Skeletal muscle tissue (tissue), 4 donors: Measurements from ENCODE around the gene C1orf50. TPM values are rescaled to one million over a fixed set of nuclear protein-coding genes. Genes with fewer than 3 reads are reported as not detected.
A peak's percentile ranks its signal among the peaks of the same experiment; 100 is the strongest.

Experiments used
- H3K27ac ChIP-seq: one replicate; pipeline ENCODE4 v1.7.0; 2013; ENCODE audit warnings: mild to moderate bottlenecking, low read depth, low read length, inconsistent platforms
- H3K27me3 ChIP-seq, 3 donors: one replicate each; pipeline ENCODE4 v1.7.0; 2013; ENCODE audit warnings: low read length in 3 of 3; ENCODE audit not compliant: control insufficient read depth in 3 of 3, insufficient read depth in 3 of 3
- H3K36me3 ChIP-seq, 3 donors: one replicate each; pipeline ENCODE4 v1.7.0; 2013; ENCODE audit warnings: low read length in 3 of 3; ENCODE audit not compliant: control insufficient read depth in 3 of 3, insufficient read depth in 3 of 3
- H3K4me1 ChIP-seq, 3 donors: one replicate each; pipeline ENCODE4 v1.7.0; 2013; ENCODE audit warnings: low read length in 3 of 3, mild to moderate bottlenecking in 3 of 3; ENCODE audit not compliant: control insufficient read depth in 3 of 3, insufficient read depth in 3 of 3
- H3K4me3 ChIP-seq, 3 donors: one replicate each; pipeline ENCODE4 v1.7.0; 2013; ENCODE audit warnings: low read length in 3 of 3
- H3K9ac ChIP-seq, 3 donors: one replicate each; pipeline ENCODE4 v1.7.0; 2013; ENCODE audit warnings: low read length in 3 of 3, mild to moderate bottlenecking in 3 of 3, moderate library complexity in 2 of 3, low read depth in 1 of 3
- H3K9me3 ChIP-seq, 3 donors: one replicate each; pipeline ENCODE4 v1.7.0; 2013; ENCODE audit warnings: low read length in 3 of 3; ENCODE audit not compliant: control insufficient read depth in 3 of 3
- total RNA-seq: library from RNA; depleted of rRNA; stranded (reverse); fragments of >200 nt; gene quantifications from one replicate; pipeline ENCODE4 v1.2.3, GENCODE V29; 2014
- donor health status: Osteomylitis.

C1orf50 gene
- total RNA-seq, 1 donor from 2014 or later: 5.7 TPM

DNA sequence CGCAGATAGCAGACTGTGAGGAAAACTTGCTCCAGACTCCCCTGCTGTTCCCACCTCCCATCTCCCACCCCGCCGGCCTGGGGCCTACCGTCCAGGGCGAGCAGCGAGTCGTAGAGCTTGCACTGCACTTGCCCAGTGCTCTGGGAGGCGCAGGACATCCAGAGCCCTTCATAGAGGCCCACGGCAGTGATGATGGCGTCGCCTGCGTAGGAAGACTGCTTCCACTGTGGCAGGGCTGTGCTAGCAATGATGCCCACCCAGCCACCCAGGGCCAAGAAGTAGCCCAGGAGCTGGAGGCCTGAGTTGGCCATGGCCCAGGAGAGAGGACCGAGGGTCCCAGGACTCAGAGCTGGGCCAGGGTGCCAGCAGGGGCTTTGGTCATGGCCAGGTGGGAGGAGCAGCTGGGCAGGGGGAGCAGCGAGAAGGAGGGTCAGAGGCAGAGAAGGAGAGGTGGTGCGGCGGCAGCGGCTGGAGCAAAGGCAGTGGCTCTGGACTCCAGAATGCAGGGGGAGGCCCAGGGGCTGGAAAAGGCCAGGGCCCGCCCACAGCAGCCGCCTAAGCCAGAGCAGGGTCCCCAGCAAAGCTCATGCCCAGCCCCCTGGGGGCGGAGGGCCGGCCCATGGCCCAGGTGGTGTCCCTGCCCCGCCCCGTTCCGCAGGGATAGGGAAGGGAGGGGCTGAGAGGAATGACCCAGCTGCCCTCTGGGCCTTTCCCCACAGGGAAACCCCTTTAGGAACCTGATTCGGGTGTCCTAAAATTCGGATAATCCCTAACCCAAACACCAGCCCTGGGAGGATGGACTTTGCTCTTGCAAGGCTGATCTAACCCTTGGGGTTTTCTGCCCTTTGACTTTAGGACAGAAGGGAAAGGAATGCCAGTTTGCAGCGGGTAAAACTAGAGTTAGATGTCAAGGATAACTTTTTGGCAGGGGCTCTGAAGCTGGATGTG lies 27.0 kb upstream of the C1orf50 start, which contains the start of gene CLDN19:
TSS of gene CLDN19 (minus strand) at position 484 of the 948 bp plus-strand sequence. CDS start at position 311, 173 bp downstream.
- Histone ChIP-seq H3K9me3 (no peaks in the 10 kb centered on the region), H3K9ac (peak within 1 kb of the TSS in 1 of 3 donors; percentile 25), H3K4me1 (peaks cover 0 to 12% (median 2%) of the 10 kb centered on the region in 3 donors), H3K27ac (no peak within 1 kb of the TSS), H3K4me3 (no peak within 1 kb of the TSS), H3K27me3 (no peaks in the 10 kb centered on the region), H3K36me3 (no peaks in the 10 kb centered on the region)

DNA sequence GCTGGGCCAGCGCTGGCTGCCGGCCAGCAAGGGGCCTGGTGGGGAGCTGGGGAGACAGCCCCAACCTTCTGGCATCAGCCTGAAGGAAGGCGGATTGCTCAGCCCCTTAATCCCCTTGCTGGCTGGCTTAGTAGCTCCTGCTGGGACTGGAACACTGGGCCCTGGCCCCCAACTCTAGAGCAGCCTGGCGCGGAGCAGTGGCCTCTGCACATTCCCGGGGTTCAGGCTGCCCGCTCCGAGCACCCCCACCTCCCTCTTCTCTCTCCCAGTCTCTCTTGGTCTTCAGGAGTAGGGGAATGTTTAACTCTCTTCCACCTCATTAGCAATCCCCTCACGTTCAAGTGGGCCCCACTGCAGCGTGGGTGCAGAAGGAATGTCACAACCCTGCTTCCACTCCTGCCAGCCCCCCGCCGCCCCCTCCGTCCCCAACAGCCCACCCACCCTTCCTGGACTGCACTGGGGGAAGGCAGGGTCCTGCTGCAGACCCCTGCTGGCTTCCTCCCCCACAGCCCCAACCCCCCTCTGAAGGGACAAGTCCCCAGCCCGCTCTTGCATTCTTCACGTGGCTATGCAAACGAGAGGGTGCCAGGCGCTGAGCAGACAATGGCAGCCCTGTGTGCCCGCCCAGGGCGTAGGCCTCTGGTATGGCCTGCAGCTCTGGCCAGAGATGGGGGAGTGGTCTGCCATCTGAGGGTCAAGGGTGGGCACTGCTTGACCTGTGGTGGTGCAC lies 26.0 kb upstream of the C1orf50 start:
- Histone ChIP-seq H3K4me3 (no peak overlapping the region), H3K36me3 (peaks cover 4 to 6% (median 5%) of the 10 kb centered on the region in 3 donors), H3K27me3 (no peaks in the 10 kb centered on the region), H3K4me1 (peaks cover 0 to 12% (median 2%) of the 10 kb centered on the region in 3 donors), H3K9me3 (no peaks in the 10 kb centered on the region), H3K9ac (no peak overlapping the region), H3K27ac (no peak overlapping the region)

DNA sequence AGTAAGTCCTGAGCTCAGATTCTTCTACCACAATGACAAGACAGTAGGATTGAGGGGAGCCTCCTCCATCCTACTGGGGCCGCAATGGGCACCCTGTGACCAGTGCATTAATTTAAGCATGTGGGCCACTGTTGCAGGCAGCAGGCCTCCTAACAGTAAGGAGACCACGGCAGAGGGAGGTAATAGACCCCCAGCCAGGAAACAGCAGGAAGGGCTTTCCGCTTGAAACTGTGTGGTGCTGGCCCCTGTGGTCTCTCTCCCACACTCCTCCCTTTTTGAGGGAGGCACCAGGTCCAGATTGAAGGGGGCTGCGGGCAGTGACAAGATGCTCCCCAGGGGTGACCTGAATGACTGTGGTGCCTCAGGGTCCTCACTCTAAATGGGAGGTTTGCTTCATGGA lies 25.3 kb upstream of the C1orf50 start:
- Histone ChIP-seq H3K27ac (no peak overlapping the region), H3K4me1 (peaks cover 0 to 8% (median 2%) of the 10 kb centered on the region in 3 donors), H3K9me3 (no peaks in the 10 kb centered on the region), H3K4me3 (no peak overlapping the region), H3K36me3 (peaks cover 7 to 12% (median 12%) of the 10 kb centered on the region in 3 donors), H3K27me3 (no peaks in the 10 kb centered on the region), H3K9ac (no peak overlapping the region)

DNA sequence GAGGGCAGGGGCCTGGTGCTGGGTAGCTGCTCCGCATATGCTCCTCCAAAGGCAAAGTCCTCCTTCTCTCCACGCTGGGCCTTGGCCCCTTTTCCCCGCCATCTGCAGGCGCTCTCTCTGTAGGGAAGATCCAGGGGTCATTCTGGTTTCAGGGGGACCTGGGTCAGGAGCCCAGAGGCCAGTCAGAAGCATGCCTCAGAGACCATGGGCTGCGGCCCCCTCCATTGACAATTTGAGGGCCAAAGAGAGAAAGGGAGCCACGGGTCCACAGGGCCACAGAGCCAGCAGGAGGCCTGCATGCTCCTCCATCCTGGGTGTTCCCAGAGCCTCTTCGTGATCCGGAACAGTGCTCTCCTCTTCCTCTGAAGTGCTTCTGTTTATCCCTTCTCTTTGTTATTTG lies 24.9 kb upstream of the C1orf50 start:
- Histone ChIP-seq H3K27me3 (no peaks in the 10 kb centered on the region), H3K36me3 (peaks cover 7 to 16% (median 16%) of the 10 kb centered on the region in 3 donors), H3K9me3 (no peaks in the 10 kb centered on the region), H3K4me1 (peaks cover 0 to 3% (median under 1%) of the 10 kb centered on the region in 3 donors), H3K27ac (no peak overlapping the region), H3K4me3 (no peak overlapping the region), H3K9ac (no peak overlapping the region)

DNA sequence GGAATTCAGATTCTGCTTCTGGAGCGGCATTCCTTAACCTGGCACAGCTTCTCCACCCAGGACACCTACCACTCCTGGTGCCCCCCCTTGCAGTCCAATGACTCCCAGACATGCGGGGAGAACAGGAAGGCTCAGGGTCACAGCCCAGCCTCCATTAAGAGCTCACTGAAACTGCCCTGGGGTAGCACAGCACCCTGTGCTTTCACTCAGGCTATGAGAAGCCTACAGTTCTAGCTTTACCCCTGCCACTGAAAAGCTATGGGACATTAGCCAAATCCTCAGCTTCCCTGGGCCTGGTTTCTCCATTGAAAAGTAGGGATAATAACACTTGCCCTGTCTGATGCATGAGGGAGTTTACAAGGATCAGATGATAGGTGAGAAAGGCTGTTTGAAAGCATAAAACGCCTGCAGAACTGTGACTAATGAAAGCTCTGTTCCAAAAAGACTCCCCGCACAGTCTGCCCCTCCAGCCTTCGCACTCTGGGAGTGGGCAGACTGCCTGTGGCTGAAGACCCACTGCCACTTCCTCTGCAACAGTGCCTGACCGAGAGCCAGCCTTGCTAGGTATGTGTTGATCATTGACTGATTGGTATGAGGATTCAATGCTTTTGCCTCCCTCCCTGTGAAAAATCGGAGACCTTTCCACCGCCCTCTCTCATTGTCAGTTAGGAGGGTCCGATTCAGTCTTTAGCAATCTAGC lies 24.3 kb upstream of the C1orf50 start:
- Histone ChIP-seq H3K4me3 (no peak overlapping the region), H3K9ac (no peak overlapping the region), H3K4me1 (no peaks in the 10 kb centered on the region), H3K27me3 (no peaks in the 10 kb centered on the region), H3K36me3 (peaks cover 12 to 22% (median 22%) of the 10 kb centered on the region in 3 donors), H3K27ac (no peak overlapping the region), H3K9me3 (no peaks in the 10 kb centered on the region)

DNA sequence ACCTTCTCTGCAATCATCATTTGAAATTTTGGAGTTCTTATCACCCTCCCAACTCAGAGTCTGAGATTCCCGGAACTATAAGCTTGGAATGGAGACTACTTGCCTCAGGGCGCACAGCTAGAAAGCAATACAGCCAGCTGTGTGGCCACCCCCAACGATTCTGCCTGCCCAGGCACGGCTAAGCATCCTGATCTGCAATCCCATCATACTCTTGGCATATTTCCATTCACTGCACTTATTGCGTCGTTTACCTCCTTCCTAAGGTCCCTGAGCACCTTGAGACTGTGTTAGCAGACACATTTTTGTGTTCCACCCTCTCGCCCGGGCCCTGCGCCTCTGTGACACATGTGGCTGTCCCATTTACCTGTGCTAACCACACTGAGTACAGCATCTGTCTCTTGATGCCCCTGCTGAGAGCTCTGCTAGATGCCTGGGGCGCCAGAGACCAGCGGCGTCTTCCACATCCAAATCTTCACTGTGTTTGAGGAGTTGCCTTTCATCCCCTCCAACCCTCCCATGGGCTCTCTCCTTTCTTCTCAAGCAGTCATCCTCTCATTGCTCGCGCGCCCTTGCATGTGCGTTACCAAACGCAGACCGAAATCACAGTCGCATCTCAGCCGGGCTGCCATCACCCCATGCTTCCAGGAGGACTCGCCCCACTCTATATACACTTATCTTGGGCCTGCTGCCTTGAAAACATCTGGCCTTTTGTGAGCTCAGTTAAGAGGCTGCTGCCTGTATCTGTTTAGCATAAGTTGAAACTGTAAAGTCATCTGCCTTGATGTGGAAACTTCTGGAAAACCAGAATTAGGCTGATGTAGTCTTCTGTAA lies 23.5 kb upstream of the C1orf50 start:
- no peak overlapping the region for H3K4me3 ChIP-seq
- no peaks in the 10 kb centered on the region for H3K9me3 ChIP-seq
- H3K9ac ChIP-seq: no peak overlapping the region
- no peaks in the 10 kb centered on the region for H3K27me3 ChIP-seq
- no peak overlapping the region for H3K27ac ChIP-seq
- no peaks in the 10 kb centered on the region for H3K4me1 ChIP-seq
- H3K36me3 ChIP-seq: peaks cover 20 to 28% (median 28%) of the 10 kb centered on the region in 3 donors

DNA sequence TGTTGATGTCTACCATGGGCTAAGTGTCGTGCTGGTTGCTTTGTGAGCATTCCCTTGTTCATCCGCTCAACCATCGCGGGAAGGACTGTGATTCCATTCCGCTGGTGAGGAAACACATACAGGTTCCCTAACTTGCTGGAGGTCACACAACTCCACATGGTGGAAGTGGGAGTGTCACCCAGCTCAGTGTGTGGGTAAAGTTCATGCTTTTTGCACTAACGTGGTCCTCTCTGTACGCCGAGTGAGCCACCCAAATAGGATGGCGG lies 23.0 kb upstream of the C1orf50 start:
- H3K36me3 ChIP-seq: peaks cover 25 to 33% (median 31%) of the 10 kb centered on the region in 3 donors
- no peaks in the 10 kb centered on the region for H3K9me3 ChIP-seq
- no peak overlapping the region for H3K9ac ChIP-seq
- no peak overlapping the region for H3K4me3 ChIP-seq
- no peaks in the 10 kb centered on the region for H3K4me1 ChIP-seq
- H3K27me3 ChIP-seq: no peaks in the 10 kb centered on the region
- H3K27ac ChIP-seq: no peak overlapping the region

DNA sequence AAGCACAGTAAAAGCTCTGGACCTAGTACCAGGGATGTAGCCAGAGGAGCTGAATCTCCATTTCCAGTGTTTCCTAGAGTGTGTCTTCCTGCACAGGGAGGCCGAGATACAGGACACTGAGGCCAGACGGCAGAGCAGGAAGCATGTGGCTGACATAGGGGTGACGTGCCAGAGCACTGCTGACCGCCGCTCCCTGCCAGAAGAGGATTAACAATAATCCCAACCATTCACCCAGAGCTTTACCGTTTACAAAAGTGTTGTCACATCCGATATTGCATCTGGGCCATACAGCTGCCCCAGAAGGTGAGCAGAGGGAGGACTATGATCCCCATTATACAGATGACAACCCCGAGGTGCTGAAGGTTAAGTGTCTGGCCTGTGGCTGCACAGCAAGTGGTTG lies 21.2 kb upstream of the C1orf50 start:
- Histone ChIP-seq H3K4me3 (no peak overlapping the region), H3K36me3 (peaks cover 37 to 42% (median 40%) of the 10 kb centered on the region in 3 donors), H3K9ac (no peak overlapping the region), H3K27ac (no peak overlapping the region), H3K4me1 (no peaks in the 10 kb centered on the region), H3K9me3 (no peaks in the 10 kb centered on the region), H3K27me3 (no peaks in the 10 kb centered on the region)

DNA sequence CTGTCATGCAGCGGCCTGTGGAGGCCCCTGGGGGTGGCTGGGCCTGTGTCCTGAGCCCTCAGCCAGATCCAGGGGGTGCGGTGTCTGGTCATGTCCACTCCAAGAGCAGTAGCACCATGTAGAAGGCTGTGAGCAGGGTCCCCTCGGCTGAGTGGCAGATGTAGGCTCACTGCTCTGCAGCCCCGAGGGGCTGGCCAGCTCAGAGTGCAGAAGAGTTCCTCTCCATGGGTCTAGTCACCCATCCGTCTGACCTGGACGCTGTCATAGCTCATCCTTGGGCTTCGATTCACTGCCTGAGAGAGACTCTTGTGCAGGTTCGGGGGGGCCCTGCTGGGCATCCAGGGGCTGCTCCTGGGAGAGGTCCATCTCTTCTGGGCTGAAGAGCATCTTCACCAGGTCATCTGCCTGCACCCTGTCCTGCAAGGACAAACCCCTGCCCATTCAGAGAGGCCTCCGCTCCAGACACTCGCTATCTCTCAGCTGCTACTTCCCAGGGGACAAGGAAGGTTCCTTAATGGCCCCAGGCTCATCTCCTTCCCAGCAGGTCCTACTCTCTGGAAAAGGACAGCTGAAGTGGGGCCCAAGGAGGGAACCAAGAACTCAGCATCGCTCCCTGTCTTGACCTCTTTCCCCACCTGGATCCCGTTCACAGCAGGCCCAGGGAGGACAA lies 20.5 kb upstream of the C1orf50 start:
- no peaks in the 10 kb centered on the region for H3K27me3 ChIP-seq
- peaks cover 38 to 42% (median 40%) of the 10 kb centered on the region in 3 donors for H3K36me3 ChIP-seq
- no peaks in the 10 kb centered on the region for H3K4me1 ChIP-seq
- no peaks in the 10 kb centered on the region for H3K9me3 ChIP-seq
- H3K4me3 ChIP-seq: no peak overlapping the region
- H3K9ac ChIP-seq: no peak overlapping the region
- no peak overlapping the region for H3K27ac ChIP-seq
